Skeletal muscle satellite cell (primary cell): Measurements from ENCODE around the gene RBM19. TPM values are rescaled to one million over a fixed set of nuclear protein-coding genes. Genes with fewer than 3 reads are reported as not detected.
A peak's percentile ranks its signal among the peaks of the same experiment; 100 is the strongest.

Experiments used
- H3K27me3 ChIP-seq: 2 replicates; pipeline ENCODE4 v1.7.0; 2013; ENCODE audit warnings: low read length; ENCODE audit not compliant: control insufficient read depth, insufficient read depth
- H3K36me3 ChIP-seq: 2 replicates; pipeline ENCODE4 v1.7.0; 2013; ENCODE audit warnings: mild to moderate bottlenecking, control low read depth, low read length; ENCODE audit not compliant: insufficient read depth
- H3K4me1 ChIP-seq: 2 replicates; pipeline ENCODE4 v1.7.0; 2013; ENCODE audit warnings: low read length; ENCODE audit not compliant: control insufficient read depth, insufficient read depth
- H3K4me2 ChIP-seq: 2 replicates; pipeline ENCODE4 v1.7.0; 2013; ENCODE audit warnings: mild to moderate bottlenecking, low read length
- H3K4me3 ChIP-seq: 2 replicates; pipeline ENCODE4 v1.7.0; 2013; ENCODE audit warnings: low read length
- H3K9ac ChIP-seq: 2 replicates; pipeline ENCODE4 v1.7.0; 2013; ENCODE audit warnings: mild to moderate bottlenecking, low read depth, low read length, moderate library complexity
- H3K9me3 ChIP-seq: replicated peaks from 2 replicates; pipeline ENCODE4 v1.7.0; 2013; ENCODE audit warnings: mild to moderate bottlenecking, control low read depth, low read length
- total RNA-seq: library from RNA; depleted of rRNA; stranded (reverse); fragments of >200 nt; gene quantifications from 2 replicates; pipeline ENCODE4 v1.2.3, GENCODE V29; 2012; rRNA removed

RBM19 gene, protein sequence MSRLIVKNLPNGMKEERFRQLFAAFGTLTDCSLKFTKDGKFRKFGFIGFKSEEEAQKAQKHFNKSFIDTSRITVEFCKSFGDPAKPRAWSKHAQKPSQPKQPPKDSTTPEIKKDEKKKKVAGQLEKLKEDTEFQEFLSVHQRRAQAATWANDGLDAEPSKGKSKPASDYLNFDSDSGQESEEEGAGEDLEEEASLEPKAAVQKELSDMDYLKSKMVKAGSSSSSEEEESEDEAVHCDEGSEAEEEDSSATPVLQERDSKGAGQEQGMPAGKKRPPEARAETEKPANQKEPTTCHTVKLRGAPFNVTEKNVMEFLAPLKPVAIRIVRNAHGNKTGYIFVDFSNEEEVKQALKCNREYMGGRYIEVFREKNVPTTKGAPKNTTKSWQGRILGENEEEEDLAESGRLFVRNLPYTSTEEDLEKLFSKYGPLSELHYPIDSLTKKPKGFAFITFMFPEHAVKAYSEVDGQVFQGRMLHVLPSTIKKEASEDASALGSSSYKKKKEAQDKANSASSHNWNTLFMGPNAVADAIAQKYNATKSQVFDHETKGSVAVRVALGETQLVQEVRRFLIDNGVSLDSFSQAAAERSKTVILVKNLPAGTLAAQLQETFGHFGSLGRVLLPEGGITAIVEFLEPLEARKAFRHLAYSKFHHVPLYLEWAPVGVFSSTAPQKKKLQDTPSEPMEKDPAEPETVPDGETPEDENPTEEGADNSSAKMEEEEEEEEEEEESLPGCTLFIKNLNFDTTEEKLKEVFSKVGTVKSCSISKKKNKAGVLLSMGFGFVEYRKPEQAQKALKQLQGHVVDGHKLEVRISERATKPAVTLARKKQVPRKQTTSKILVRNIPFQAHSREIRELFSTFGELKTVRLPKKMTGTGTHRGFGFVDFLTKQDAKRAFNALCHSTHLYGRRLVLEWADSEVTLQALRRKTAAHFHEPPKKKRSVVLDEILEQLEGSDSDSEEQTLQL
- total RNA-seq: 26.4 and 27.3 TPM in 2 replicates

DNA sequence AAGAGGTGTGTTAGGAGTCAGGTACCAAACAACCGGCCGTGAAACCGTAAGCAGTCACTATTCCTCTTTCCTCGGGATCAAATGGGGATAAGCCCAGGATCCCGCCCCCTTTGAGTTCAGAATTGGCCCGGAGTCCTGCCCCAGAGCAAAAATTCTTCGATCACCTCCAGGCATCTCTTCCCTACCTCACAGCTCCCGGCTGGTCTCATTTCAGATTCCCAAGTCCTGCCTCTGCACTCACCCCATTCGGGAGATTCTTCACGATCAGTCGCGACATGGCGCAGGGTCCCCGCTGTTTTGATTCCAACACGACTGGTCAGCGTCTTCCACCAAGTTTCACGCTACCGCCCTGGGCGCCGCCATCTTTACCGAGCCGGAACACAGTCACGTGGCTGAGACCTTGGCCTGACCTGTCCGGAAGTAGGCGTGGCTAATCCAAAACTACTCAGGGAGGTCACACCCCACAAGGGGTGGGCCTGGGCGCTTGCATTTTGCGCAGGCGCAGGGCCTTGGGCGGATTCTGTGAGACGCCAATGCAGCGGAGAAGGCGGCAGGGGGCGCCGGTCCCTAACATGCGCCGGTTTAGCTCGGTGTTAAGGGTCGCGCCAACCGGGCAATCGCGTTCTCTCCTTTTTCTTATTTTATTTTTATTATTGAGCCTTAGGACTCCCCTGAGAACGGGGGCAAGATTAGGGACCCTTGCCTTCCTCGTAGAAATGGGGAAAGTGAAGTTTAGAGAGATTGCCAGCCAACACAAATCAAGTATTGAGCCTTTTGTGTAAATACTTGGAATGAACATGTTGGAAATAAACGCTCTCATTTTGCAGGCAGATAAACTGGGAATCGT is at the start of gene RBM19:
Gene RBM19 (minus strand): TSS at position 375 of the 847 bp plus-strand sequence. CDS start 98 bp downstream, at position 277.
- peaks cover 6% of the 10 kb centered on the region for H3K4me1 ChIP-seq
- H3K27me3 ChIP-seq: peaks cover 11% of the 10 kb centered on the region
- H3K9me3 ChIP-seq: no peaks in the 10 kb centered on the region
- H3K4me3 ChIP-seq: peak within 1 kb of the TSS; percentile 92
- H3K4me2 ChIP-seq: peak within 1 kb of the TSS; percentile 90
- H3K36me3 ChIP-seq: peaks cover 12% of the 10 kb centered on the region
- H3K9ac ChIP-seq: peak within 1 kb of the TSS; percentile 82

DNA sequence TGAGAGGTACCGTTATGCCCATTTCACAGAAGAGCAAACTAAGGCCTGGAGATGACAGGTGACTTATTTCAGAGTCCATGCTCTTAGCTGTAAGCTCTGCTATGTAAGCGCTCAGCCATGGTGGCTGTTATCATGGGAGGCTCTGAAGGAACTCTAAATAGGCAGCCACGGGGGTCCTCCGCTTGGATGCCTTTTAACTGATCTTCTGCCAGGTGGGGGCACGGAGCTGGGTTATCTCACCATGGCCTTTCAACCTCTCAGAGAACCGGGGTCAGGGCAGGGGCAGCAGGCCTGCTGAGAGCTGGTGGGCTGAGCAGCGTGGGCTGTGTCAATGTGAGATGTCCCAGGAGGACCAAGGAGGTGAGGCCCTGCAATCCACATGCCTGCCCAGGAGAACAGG is 49.7 kb upstream of the RBM19 start:
- H3K27me3 ChIP-seq: no peaks in the 10 kb centered on the region
- H3K9me3 ChIP-seq: no peaks in the 10 kb centered on the region
- H3K9ac ChIP-seq: no peak overlapping the region
- H3K36me3 ChIP-seq: no peaks in the 10 kb centered on the region
- H3K4me2 ChIP-seq: no peak overlapping the region
- H3K4me1 ChIP-seq: no peaks in the 10 kb centered on the region
- H3K4me3 ChIP-seq: no peak overlapping the region

DNA sequence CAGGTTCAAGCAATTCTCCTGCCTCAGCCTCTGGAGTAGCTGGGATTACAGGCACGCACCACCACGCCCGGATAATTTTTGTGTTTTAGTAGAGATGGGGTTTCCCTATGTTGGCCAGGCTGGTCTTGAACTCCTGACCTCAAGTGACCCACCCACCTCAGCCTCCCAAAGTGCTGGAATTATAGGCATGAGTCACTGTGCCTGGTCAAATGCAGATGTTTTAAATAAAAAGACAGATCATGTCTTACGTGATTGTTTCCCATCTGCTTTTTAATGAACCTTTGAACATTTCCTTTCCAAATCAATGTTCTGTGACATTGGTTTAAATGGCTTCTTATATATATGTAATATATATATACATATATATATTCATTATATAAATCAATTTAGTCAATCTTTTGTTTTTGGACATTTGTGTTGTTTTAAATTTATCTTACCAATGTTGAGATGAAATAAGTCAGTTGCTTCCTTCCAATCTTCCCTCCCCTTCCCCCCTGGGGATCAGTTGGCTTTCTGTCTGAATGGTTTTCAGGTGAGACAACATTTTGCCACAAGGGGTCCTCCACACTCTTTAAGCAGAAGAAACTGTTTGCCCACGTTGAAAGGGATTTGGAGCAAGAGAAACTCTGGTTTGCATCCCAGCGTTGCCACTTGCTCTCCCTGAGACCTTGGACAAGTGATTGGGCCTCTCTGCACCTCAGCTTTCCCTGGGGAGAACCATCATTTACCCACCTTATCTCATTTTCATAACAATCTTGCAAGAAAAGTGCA is 47.6 kb upstream of the RBM19 start:
- no peak overlapping the region for H3K4me2 ChIP-seq
- no peak overlapping the region for H3K9ac ChIP-seq
- no peak overlapping the region for H3K4me3 ChIP-seq
- H3K9me3 ChIP-seq: no peaks in the 10 kb centered on the region
- no peaks in the 10 kb centered on the region for H3K4me1 ChIP-seq
- no peaks in the 10 kb centered on the region for H3K36me3 ChIP-seq
- no peaks in the 10 kb centered on the region for H3K27me3 ChIP-seq

DNA sequence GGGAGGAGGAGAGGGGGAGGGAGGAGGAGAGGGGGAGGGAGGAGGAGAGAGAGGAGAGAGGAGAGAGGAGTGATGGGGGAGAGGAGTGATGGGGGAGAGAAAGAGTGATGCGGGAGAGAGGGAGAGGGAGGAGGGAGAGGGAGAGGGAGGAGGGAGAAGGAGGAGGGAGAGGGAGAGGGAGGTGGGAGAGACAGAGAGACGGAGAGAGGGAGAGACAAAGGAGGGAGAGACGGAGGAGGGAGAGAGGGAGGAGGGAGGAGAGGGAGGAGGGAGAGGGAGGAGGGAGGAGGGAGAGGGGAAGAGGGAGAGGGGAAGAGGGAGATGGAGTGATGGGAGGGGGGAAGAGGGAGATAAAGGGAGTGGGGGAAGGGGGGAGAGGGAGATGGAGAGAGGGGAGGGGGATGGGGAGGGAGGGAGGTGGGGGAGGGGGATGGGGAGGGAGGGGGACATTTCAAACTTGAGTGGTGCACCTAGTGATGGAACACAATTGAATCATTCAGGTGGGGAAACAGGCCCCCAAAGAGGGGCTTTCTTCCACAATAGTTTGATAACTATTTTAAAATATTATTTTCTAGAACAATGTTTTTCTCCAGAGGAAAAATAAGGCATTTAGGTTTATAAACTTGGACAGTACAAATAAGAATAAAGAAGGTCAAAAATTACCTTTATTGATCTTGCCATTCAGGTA is 46.8 kb upstream of the RBM19 start:
- Histone ChIP-seq H3K4me1 (no peaks in the 10 kb centered on the region), H3K4me3 (no peak overlapping the region), H3K36me3 (no peaks in the 10 kb centered on the region), H3K27me3 (no peaks in the 10 kb centered on the region), H3K9ac (no peak overlapping the region), H3K9me3 (no peaks in the 10 kb centered on the region), H3K4me2 (no peak overlapping the region)

DNA sequence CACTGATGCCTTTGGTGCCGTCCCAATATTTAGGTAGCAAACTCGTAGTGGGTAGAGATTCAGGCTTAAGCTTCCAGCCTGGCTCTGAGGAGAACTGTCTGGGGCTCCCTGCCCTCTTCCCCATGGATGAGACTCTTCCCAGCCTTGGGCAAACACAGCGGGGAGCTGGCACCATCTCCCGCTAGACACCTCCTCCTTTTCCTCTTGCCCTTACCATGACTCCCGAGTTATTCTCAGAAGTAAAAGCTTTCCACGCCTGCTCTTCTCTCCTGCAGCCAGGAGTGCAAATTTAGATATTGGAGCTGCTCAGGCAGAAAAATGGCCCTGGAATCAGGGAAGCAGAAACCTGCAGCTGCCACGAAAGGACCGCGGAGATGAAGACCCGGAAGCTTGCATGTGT is 45.6 kb upstream of the RBM19 start:
- no peaks in the 10 kb centered on the region for H3K4me1 ChIP-seq
- no peaks in the 10 kb centered on the region for H3K36me3 ChIP-seq
- H3K9ac ChIP-seq: no peak overlapping the region
- no peaks in the 10 kb centered on the region for H3K27me3 ChIP-seq
- no peak overlapping the region for H3K4me3 ChIP-seq
- no peak overlapping the region for H3K4me2 ChIP-seq
- H3K9me3 ChIP-seq: no peaks in the 10 kb centered on the region

DNA sequence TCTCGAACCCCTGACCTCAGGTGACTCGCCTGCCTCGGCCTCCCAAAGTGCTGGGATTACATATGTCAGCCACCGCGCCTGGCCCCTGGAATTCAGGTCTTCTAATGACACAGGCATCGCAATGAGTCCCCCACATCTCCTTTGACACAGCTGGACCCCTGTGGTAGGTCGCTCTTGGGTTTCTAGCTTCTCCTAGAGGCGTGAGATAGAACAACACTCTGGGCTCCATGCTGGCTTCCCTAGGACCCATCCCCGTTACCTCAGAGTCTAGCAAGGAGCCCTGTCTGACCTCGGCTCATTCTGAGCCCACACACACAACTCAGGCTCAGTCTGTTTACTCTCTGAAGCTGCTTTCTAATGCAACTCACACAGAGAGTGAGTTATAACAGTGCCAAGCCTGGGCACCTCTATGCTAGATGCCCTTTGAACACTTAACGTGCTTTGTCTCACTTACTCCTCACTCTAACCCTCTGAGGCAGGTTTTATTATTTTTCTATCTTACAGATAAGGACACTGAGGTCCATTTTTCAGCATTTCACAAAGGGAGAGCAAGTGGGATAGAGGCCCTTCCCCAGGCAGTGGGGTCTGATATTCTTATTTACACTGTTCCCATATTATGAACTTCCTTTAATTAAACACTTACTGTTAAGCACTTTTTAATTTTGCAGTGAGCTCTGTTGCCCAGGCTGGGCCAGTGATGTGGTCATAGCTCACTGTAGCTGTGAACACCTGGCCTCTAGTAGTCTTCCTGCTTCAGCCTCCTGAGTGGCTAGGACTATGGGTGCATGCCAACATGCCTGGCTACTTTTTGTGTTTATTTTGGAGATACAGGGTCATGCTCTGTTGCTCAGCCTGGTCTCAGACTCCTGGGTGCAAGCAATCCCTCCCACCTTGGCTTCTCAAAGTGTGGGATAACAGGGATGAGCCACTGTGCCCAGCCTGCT is 40.6 kb upstream of the RBM19 start:
- no peaks in the 10 kb centered on the region for H3K4me1 ChIP-seq
- H3K36me3 ChIP-seq: no peaks in the 10 kb centered on the region
- H3K4me3 ChIP-seq: no peak overlapping the region
- no peaks in the 10 kb centered on the region for H3K9me3 ChIP-seq
- no peak overlapping the region for H3K4me2 ChIP-seq
- no peaks in the 10 kb centered on the region for H3K27me3 ChIP-seq
- no peak overlapping the region for H3K9ac ChIP-seq

DNA sequence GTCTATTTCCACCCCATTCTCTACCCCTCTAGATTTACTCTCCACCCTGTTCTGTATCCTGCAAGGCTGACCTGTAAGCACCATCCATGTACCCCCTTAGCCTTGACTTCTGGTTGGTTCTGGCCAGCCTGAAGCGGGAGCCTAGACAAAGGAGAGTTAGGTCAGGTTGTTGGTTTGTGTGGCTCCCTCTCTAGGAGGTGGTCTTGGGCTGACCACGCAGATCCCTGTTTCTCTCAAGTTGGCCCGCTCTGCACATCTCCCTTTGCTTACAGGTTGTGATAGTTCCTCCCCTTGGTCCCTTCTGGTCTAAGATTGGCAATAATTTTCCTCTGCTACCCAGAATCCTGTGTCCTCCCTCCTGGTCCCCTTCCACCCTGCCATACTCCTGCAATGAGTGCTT is 38.3 kb upstream of the RBM19 start:
- H3K36me3 ChIP-seq: no peaks in the 10 kb centered on the region
- H3K9ac ChIP-seq: no peak overlapping the region
- no peaks in the 10 kb centered on the region for H3K9me3 ChIP-seq
- H3K4me1 ChIP-seq: no peaks in the 10 kb centered on the region
- H3K4me3 ChIP-seq: no peak overlapping the region
- no peaks in the 10 kb centered on the region for H3K27me3 ChIP-seq
- H3K4me2 ChIP-seq: no peak overlapping the region

DNA sequence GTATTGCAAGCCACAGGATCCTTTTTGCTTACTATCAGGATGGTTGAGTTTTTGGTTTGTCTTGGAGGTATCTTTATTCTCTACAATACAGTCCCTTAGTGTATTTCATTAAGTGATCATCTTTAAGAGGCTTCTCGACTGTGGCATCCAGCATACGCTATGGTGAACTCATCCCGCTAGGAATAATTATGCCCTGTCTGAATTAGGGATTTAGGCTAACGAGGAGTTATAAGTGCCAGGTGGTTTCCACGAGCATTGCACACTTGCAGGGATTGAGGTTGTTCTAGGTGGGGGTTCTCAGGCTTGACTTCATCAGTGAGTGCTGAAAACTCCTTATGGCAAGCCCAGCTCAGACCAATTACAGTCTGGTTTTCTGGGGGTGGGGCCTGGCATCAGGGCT is 37.2 kb upstream of the RBM19 start:
- no peak overlapping the region for H3K9ac ChIP-seq
- no peaks in the 10 kb centered on the region for H3K36me3 ChIP-seq
- H3K4me2 ChIP-seq: no peak overlapping the region
- H3K9me3 ChIP-seq: no peaks in the 10 kb centered on the region
- H3K4me3 ChIP-seq: no peak overlapping the region
- H3K27me3 ChIP-seq: no peaks in the 10 kb centered on the region
- no peaks in the 10 kb centered on the region for H3K4me1 ChIP-seq

DNA sequence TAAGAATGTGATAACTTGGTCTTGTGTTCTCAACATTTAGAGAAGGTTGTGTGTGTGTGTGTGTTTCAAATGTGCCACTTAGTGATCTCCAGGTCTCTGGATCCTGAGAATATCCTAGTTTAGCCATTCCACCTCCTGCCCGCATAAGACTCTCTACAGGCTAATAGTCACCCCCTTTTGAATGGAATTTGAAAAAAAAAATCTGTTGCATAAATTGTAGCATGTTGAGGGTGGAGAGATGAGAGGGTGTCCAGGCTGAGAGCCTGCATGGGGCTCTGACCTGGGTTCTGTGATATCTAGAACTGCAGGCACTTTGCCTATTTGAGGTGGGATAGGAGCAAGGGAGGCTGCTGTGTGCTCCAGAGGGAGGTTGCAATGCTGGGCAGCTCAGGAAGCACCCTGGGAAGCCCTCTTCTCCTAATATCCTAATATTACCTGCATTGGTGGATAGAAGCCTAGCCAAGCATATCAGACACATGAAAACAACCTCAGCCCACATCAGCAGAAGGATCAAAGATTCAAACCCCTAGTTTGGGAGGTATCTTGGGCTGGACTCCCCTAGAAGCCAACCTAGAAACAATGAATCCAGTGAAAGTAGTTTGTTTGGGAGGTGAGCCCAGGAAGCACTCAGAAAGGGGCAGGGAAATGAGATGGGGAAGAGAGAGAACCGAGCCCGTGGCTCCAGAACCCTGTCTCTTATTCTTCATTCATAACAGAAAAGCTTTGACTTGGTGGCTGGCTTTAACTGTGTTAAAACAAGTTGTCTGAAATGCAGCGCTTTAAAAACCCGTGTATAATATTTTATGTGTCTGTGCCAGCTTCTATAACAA is 35.6 kb upstream of the RBM19 start:
- no peaks in the 10 kb centered on the region for H3K36me3 ChIP-seq
- H3K9me3 ChIP-seq: no peaks in the 10 kb centered on the region
- H3K9ac ChIP-seq: no peak overlapping the region
- H3K4me2 ChIP-seq: no peak overlapping the region
- no peaks in the 10 kb centered on the region for H3K27me3 ChIP-seq
- no peaks in the 10 kb centered on the region for H3K4me1 ChIP-seq
- no peak overlapping the region for H3K4me3 ChIP-seq
